Neuronal stem cell (in vitro differentiated cells): ENCODE measurements around the gene SYNE1.

Experiments used
- DNase-seq: peaks from one replicate; pipeline ENCODE4 v3.0.0-alpha.2; 2013; ENCODE audit warnings: low spot score
- H2AFZ ChIP-seq: one replicate; pipeline ENCODE4 v1.6.1; 2013; ENCODE audit warnings: mild to moderate bottlenecking, low read length, inconsistent platforms
- H2AK5ac ChIP-seq: 2 replicates; pipeline ENCODE4 v1.6.1; 2013; ENCODE audit warnings: low read depth, mild to moderate bottlenecking, inconsistent platforms, low read length, moderate library complexity, mixed read lengths
- H2BK120ac ChIP-seq: 2 replicates; pipeline ENCODE4 v1.6.1; 2013; ENCODE audit warnings: low read depth, mild to moderate bottlenecking, inconsistent platforms, low read length, moderate library complexity, mixed read lengths
- H2BK12ac ChIP-seq: one replicate; pipeline ENCODE4 v1.6.1; 2013; ENCODE audit warnings: low read length, inconsistent platforms
- H2BK15ac ChIP-seq: 2 replicates; pipeline ENCODE4 v1.6.1; 2013; ENCODE audit warnings: mild to moderate bottlenecking, low read length, inconsistent platforms, mixed read lengths
- H2BK5ac ChIP-seq: one replicate; pipeline ENCODE4 v1.6.1; 2013; ENCODE audit warnings: inconsistent platforms, mild to moderate bottlenecking, low read length, moderate library complexity
- H3K14ac ChIP-seq: one replicate; pipeline ENCODE4 v1.6.1; 2013; ENCODE audit warnings: low read length, inconsistent platforms
- H3K18ac ChIP-seq: 2 replicates; pipeline ENCODE4 v1.6.1; 2013; ENCODE audit warnings: low read length, inconsistent platforms
- H3K23ac ChIP-seq: 2 replicates; pipeline ENCODE4 v1.6.1; 2013; ENCODE audit warnings: low read depth, mild to moderate bottlenecking, mixed read lengths, low read length, inconsistent platforms; ENCODE audit not compliant: poor library complexity
- H3K27ac ChIP-seq: replicated peaks from 3 replicates; pipeline ENCODE4 v1.5.1; 2013; ENCODE audit warnings: low read length, inconsistent platforms
- H3K27me3 ChIP-seq, 3 experiments: 2 replicates each; pipeline ENCODE4 v1.6.1; 2013; ENCODE audit warnings: low read length in 3 of 3, mild to moderate bottlenecking in 2 of 3, inconsistent platforms in 1 of 3, low read depth in 1 of 3, mixed read lengths in 1 of 3, moderate library complexity in 1 of 3; ENCODE audit not compliant: control insufficient read depth in 3 of 3, insufficient read depth in 3 of 3
- H3K36me3 ChIP-seq, 2 donors: replicated peaks in 1 of 2; 2 replicates each; pipeline ENCODE4 v1.6.1; 2013; ENCODE audit warnings: low read length in 2 of 2; ENCODE audit not compliant: control insufficient read depth in 2 of 2, insufficient read depth in 2 of 2
- H3K4ac ChIP-seq: 2 replicates; pipeline ENCODE4 v1.6.1; 2013; ENCODE audit warnings: inconsistent platforms, mild to moderate bottlenecking, low read length, moderate library complexity
- H3K4me1 ChIP-seq, 2 donors: 1 replicate in 1 of 2; 2 replicates in 1 of 2; pipeline ENCODE4 v1.6.1; 2013; ENCODE audit warnings: low read length in 2 of 2, low read depth in 1 of 2; ENCODE audit not compliant: control insufficient read depth in 2 of 2, insufficient read depth in 1 of 2
- H3K4me2 ChIP-seq: one replicate; pipeline ENCODE4 v1.6.1; 2013; ENCODE audit warnings: mild to moderate bottlenecking, low read length, inconsistent platforms; ENCODE audit not compliant: insufficient read depth, poor library complexity, severe bottlenecking
- H3K4me3 ChIP-seq, 2 donors: 2 replicates each; pipeline ENCODE4 v1.5.1; 2013; ENCODE audit warnings: low read length in 2 of 2, mild to moderate bottlenecking in 2 of 2, inconsistent platforms in 1 of 2, moderate library complexity in 1 of 2
- H3K79me1 ChIP-seq: one replicate; pipeline ENCODE4 v1.6.1; 2013; ENCODE audit warnings: low read depth, mild to moderate bottlenecking, inconsistent platforms, low read length, moderate library complexity
- H3K9ac ChIP-seq: one replicate; pipeline ENCODE4 v1.6.1; 2013; ENCODE audit warnings: mild to moderate bottlenecking, low read depth, low read length, inconsistent platforms; ENCODE audit not compliant: poor library complexity
- H3K9me3 ChIP-seq, 2 donors: replicated peaks in 1 of 2; 2 replicates each; pipeline versions ENCODE3 to v1.6.1; 2013; ENCODE audit warnings: low read length in 2 of 2, mild to moderate bottlenecking in 2 of 2, inconsistent platforms in 1 of 2, low read depth in 1 of 2, mixed read lengths in 1 of 2, moderate library complexity in 1 of 2; ENCODE audit not compliant: control insufficient read depth in 2 of 2, insufficient read depth in 1 of 2
- H4K8ac ChIP-seq: one replicate; pipeline ENCODE4 v1.6.1; 2013; ENCODE audit warnings: low read depth, mild to moderate bottlenecking, inconsistent platforms, low read length, moderate library complexity
- H4K91ac ChIP-seq: one replicate; pipeline ENCODE4 v1.6.1; 2013; ENCODE audit warnings: low read length, low read depth, mild to moderate bottlenecking, inconsistent platforms; ENCODE audit not compliant: poor library complexity
- WGBS, 2 donors: extraction: QIAGEN DNeasy Blood & Tissue Kit; methylation state at CpG; one replicate each; pipeline ENCODE4 v1.1.7; 2013; ENCODE audit warnings: missing lambda C conversion rate in 2 of 2, mixed read lengths in 1 of 2; ENCODE audit not compliant: insufficient read length in 2 of 2, insufficient replicate concordance in 1 of 2; ENCODE audit errors: extremely low coverage in 2 of 2; 5-methylcytosine and 5-hydroxymethylcytosine counted together

SYNE1 gene

GRCh38 chr6:152671171-152671570, 34.0 kb upstream of the SYNE1 start:
- no peak overlapping the region for H3K4me2 ChIP-seq
- no peak overlapping the region for H2BK5ac ChIP-seq
- H3K27ac ChIP-seq: no peak overlapping the region
- H2BK15ac ChIP-seq: no peak overlapping the region
- no peak overlapping the region for H3K4me3 ChIP-seq
- DNase-seq: no peak
- H3K9ac ChIP-seq: no peak overlapping the region
- no peak overlapping the region for H2BK120ac ChIP-seq
- no CpG with 5 or more reads among the region's 4 CpGs for whole genome bisulfite sequencing, 2 donors
- H3K23ac ChIP-seq: no peak overlapping the region
- no peaks in the 10 kb centered on the region for H3K27me3 ChIP-seq
- no peaks in the 10 kb centered on the region for H3K79me1 ChIP-seq
- no peak overlapping the region for H4K91ac ChIP-seq
- no peak overlapping the region for H3K14ac ChIP-seq
- H3K18ac ChIP-seq: no peak overlapping the region
- H3K9me3 ChIP-seq: no peaks in the 10 kb centered on the region
- H4K8ac ChIP-seq: no peak overlapping the region
- H3K4me1 ChIP-seq: no peaks in the 10 kb centered on the region
- H3K4ac ChIP-seq: no peak overlapping the region
- no peak overlapping the region for H2AK5ac ChIP-seq
- H3K36me3 ChIP-seq: no peaks in the 10 kb centered on the region
- no peak overlapping the region for H2AFZ ChIP-seq
- no peak overlapping the region for H2BK12ac ChIP-seq

DNA sequence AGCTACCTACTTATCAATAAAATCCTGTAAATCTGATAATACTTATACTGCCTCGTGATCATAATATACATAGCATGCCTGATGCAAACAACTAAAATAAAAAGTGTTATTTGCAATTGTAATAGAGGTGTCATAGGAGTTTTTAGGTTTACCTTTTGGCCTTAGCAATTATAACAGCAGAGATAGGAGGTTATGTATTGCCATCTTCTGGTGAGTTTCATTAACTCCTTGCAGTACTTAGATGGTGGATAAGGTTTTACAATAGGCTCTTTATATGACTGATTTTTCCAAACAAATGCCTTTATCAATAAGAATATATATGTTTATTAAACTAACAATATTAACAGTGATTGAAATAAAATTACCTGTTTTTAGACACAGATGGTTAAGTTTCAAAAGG, 32.7 kb upstream of the SYNE1 start:
- Histone ChIP-seq H2AFZ (no peak overlapping the region), H3K36me3 (no peaks in the 10 kb centered on the region), H2BK12ac (no peak overlapping the region), H3K9me3 (no peaks in the 10 kb centered on the region), H3K4me2 (no peak overlapping the region), H2BK5ac (no peak overlapping the region), H4K8ac (no peak overlapping the region), H3K79me1 (no peaks in the 10 kb centered on the region), H4K91ac (no peak overlapping the region), H3K4ac (no peak overlapping the region), H2AK5ac (no peak overlapping the region), H3K14ac (no peak overlapping the region), H2BK15ac (no peak overlapping the region), H3K4me3 (no peak overlapping the region), H2BK120ac (no peak overlapping the region), H3K27ac (no peak overlapping the region), H3K27me3 (no peaks in the 10 kb centered on the region), H3K4me1 (no peaks in the 10 kb centered on the region), H3K23ac (no peak overlapping the region), H3K18ac (no peak overlapping the region), H3K9ac (no peak overlapping the region)
- WGBS, 2 donors: no CpG with 5 or more reads among the region's 1 CpG
- no peak for DNase-seq

- Histone ChIP-seq H3K4me3 (no peak overlapping the region), H4K8ac (no peak overlapping the region), H3K9ac (no peak overlapping the region), H2BK5ac (no peak overlapping the region), H2AK5ac (no peak overlapping the region), H3K9me3 (no peaks in the 10 kb centered on the region), H2BK12ac (no peak overlapping the region), H3K27ac (no peak overlapping the region), H2BK120ac (no peak overlapping the region), H3K4ac (no peak overlapping the region), H3K79me1 (no peaks in the 10 kb centered on the region), H3K23ac (no peak overlapping the region), H3K27me3 (no peaks in the 10 kb centered on the region), H3K18ac (no peak overlapping the region), H2AFZ (no peak overlapping the region), H3K4me2 (no peak overlapping the region), H4K91ac (no peak overlapping the region), H3K36me3 (no peaks in the 10 kb centered on the region), H3K14ac (no peak overlapping the region), H3K4me1 (no peaks in the 10 kb centered on the region), H2BK15ac (no peak overlapping the region)
- DNase-seq: no peak
- no CpG with 5 or more reads among the region's 3 CpGs for WGBS, 2 donors
Measured at GRCh38 chr6:152661776-152662175, 24.6 kb upstream of the SYNE1 start.

- no peak for DNase-seq
- Histone ChIP-seq H3K9me3 (no peaks in the 10 kb centered on the region), H2BK12ac (no peak overlapping the region), H3K4ac (no peak overlapping the region), H3K36me3 (no peaks in the 10 kb centered on the region), H4K8ac (no peak overlapping the region), H3K23ac (no peak overlapping the region), H2BK15ac (no peak overlapping the region), H2BK120ac (no peak overlapping the region), H3K4me3 (no peak overlapping the region), H3K79me1 (no peaks in the 10 kb centered on the region), H3K4me1 (no peaks in the 10 kb centered on the region), H3K18ac (no peak overlapping the region), H3K27me3 (no peaks in the 10 kb centered on the region), H3K27ac (no peak overlapping the region), H3K9ac (no peak overlapping the region), H3K4me2 (no peak overlapping the region), H3K14ac (no peak overlapping the region), H4K91ac (no peak overlapping the region), H2AK5ac (no peak overlapping the region), H2BK5ac (no peak overlapping the region), H2AFZ (no peak overlapping the region)
- WGBS, 2 donors: no CpG with 5 or more reads among the region's 3 CpGs
Measured at GRCh38 chr6:152651986-152652385, 14.8 kb upstream of the SYNE1 start.
